ENCODE data around the gene FOXL1. TPM values are rescaled to one million over a fixed set of nuclear protein-coding genes. Genes with fewer than 3 reads are reported as not detected.

FOXL1 gene
- total and polyA plus RNA-seq, 7 donors, result 0.14 to 1.6 (median 0.48) TPM; not detected in 1

DNA sequence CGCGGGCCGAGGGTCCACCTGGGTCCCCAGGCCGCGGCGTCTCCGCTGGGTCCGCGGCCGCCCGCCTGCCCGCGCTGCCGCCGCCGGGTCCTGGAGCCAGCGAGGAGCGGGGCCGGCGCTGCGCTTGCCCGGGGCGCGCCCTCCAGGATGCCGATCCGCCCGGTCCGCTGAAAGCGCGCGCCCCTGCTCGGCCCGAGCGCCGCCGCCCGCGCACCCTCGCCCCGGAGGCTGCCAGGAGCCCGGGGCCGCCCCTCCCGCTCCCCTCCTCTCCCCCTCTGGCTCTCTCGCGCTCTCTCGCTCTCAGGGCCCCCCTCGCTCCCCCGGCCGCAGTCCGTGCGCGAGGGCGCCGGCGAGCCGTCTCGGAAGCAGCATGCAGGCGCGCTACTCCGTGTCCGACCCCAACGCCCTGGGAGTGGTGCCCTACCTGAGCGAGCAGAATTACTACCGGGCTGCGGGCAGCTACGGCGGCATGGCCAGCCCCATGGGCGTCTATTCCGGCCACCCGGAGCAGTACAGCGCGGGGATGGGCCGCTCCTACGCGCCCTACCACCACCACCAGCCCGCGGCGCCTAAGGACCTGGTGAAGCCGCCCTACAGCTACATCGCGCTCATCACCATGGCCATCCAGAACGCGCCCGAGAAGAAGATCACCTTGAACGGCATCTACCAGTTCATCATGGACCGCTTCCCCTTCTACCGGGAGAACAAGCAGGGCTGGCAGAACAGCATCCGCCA lies 11.2 kb upstream of the FOXL1 start:
- no peaks in the 10 kb centered on the region for H3K36me3 ChIP-seq
- H3K4me1 ChIP-seq, result peaks cover 0 to 23% (median 19%) of the 10 kb centered on the region in 4 donors
- intact Hi-C loops (cut with DNase I), result no loop called here
- H3K4me3 ChIP-seq, result peak overlapping the region in 3 of 4 donors; percentile 18 to 34 (median 26)
- no peaks in the 10 kb centered on the region for H3K9me3 ChIP-seq
- DNase-seq, result no peak
- WGBS, 2 donors, result 3 to 5% methylated on average over 88 of the region's 88 CpGs
- TF ChIP-seq POLR2A (IDR thresholded peaks at IDR 0.05) (no peak), EP300 (IDR thresholded peaks at IDR 0.05) (no peak)
- peak overlapping the region in 3 of 4 donors; percentile 14 to 60 (median 45) for H3K27ac ChIP-seq
- peaks cover 51 to 98% (median 82%) of the 10 kb centered on the region in 3 donors for H3K27me3 ChIP-seq

- Histone ChIP-seq H3K4me1 (peaks cover 0 to 23% (median 19%) of the 10 kb centered on the region in 4 donors), H3K9me3 (no peaks in the 10 kb centered on the region), H3K27me3 (peaks cover 55 to 99% (median 90%) of the 10 kb centered on the region in 3 donors), H3K4me3 (peak overlapping the region in 3 of 4 donors; percentile 18 to 34 (median 26)), H3K36me3 (no peaks in the 10 kb centered on the region), H3K27ac (peak overlapping the region in 3 of 4 donors; percentile 14 to 60 (median 45))
- intact Hi-C loops (cut with DNase I), result no loop called here
- WGBS, 2 donors, result 4 to 7% methylated on average over 116 of the region's 116 CpGs
- no peak for DNase-seq
- TF ChIP-seq, protein P1, sequence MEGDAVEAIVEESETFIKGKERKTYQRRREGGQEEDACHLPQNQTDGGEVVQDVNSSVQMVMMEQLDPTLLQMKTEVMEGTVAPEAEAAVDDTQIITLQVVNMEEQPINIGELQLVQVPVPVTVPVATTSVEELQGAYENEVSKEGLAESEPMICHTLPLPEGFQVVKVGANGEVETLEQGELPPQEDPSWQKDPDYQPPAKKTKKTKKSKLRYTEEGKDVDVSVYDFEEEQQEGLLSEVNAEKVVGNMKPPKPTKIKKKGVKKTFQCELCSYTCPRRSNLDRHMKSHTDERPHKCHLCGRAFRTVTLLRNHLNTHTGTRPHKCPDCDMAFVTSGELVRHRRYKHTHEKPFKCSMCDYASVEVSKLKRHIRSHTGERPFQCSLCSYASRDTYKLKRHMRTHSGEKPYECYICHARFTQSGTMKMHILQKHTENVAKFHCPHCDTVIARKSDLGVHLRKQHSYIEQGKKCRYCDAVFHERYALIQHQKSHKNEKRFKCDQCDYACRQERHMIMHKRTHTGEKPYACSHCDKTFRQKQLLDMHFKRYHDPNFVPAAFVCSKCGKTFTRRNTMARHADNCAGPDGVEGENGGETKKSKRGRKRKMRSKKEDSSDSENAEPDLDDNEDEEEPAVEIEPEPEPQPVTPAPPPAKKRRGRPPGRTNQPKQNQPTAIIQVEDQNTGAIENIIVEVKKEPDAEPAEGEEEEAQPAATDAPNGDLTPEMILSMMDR (IDR thresholded peaks at IDR 0.05), result no peak
- TF ChIP-seq POLR2AphosphoS5 (IDR thresholded peaks at IDR 0.05) (no peak), EP300 (IDR thresholded peaks at IDR 0.05) (no peak), POLR2A (IDR thresholded peaks at IDR 0.05) (no peak)
Measured at GRCh38 chr16:86567701-86568581, 10.4 kb upstream of the FOXL1 start.

DNA sequence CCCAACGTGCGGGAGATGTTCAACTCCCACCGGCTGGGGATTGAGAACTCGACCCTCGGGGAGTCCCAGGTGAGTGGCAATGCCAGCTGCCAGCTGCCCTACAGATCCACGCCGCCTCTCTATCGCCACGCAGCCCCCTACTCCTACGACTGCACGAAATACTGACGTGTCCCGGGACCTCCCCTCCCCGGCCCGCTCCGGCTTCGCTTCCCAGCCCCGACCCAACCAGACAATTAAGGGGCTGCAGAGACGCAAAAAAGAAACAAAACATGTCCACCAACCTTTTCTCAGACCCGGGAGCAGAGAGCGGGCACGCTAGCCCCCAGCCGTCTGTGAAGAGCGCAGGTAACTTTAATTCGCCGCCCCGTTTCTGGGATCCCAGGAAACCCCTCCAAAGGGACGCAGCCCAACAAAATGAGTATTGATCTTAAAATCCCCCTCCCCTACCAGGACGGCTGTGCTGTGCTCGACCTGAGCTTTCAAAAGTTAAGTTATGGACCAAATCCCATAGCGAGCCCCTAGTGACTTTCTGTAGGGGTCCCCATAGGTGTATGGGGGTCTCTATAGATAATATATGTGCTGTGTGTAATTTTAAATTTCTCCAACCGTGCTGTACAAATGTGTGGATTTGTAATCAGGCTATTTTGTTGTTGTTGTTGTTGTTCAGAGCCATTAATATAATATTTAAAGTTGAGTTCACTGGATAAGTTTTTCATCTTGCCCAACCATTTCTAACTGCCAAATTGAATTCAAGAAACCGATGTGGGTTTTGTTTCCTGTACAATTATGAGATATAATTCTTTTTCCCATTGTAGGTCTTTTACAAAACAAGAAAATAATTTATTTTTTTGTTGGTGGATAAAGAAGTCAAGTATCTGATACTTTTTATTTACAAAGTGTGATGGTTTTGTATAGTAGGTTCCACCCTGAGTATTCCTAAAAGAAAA lies 9.4 kb upstream of the FOXL1 start:
- H3K27ac ChIP-seq, result peak overlapping the region in 1 of 4 donors; percentile 14
- 12 to 21% methylated on average over 33 of the region's 33 CpGs for WGBS, 2 donors
- TF ChIP-seq POLR2AphosphoS5 (IDR thresholded peaks at IDR 0.05) (no peak), EP300 (IDR thresholded peaks at IDR 0.05) (no peak)
- H3K4me3 ChIP-seq, result peak overlapping the region in 3 of 4 donors; percentile 18 to 34 (median 20)
- peaks cover 0 to 22% (median 15%) of the 10 kb centered on the region in 4 donors for H3K4me1 ChIP-seq
- H3K36me3 ChIP-seq, result no peaks in the 10 kb centered on the region
- DNase-seq, result no peak
- no peaks in the 10 kb centered on the region for H3K9me3 ChIP-seq
- intact Hi-C loops (cut with DNase I), result no loop called here
- H3K27me3 ChIP-seq, result peaks cover 54 to 100% (median 97%) of the 10 kb centered on the region in 3 donors

GRCh38 chr16:86569701-86570447 lies 8.5 kb upstream of the FOXL1 start:
- no peak for DNase-seq
- H3K27ac ChIP-seq, result peak overlapping the region in 1 of 4 donors; percentile 32
- H3K4me1 ChIP-seq, result peaks cover 0 to 17% (median 11%) of the 10 kb centered on the region in 4 donors
- intact Hi-C loops (cut with DNase I), result loop anchor here (10.0 kb wide), 1 partner anchor 185 kb away; no protein-coding TSS in a partner anchor
- WGBS, 2 donors, result 20 to 48% methylated on average over 13 of the region's 13 CpGs
- no peak for TF ChIP-seq POLR2AphosphoS5 (IDR thresholded peaks at IDR 0.05)
- no peak for TF ChIP-seq POLR2A (IDR thresholded peaks at IDR 0.05)
- TF ChIP-seq, protein P1 (IDR thresholded peaks at IDR 0.05), result no peak
- TF ChIP-seq EP300 (IDR thresholded peaks at IDR 0.05), result no peak
- no peaks in the 10 kb centered on the region for H3K36me3 ChIP-seq
- H3K4me3 ChIP-seq, result no peak overlapping the region
- peaks cover 48 to 100% (median 88%) of the 10 kb centered on the region in 3 donors for H3K27me3 ChIP-seq
- H3K9me3 ChIP-seq, result no peaks in the 10 kb centered on the region

All from sigmoid colon (tissue), 7 donors.